Fibroblast of lung (primary cell): Measurements from ENCODE around the gene GSE1. TPM values are rescaled to one million over a fixed set of nuclear protein-coding genes. Genes with fewer than 3 reads are reported as not detected.

Experiments
- DNase-seq, 2 donors: peaks; one replicate each; pipeline versions ENCODE4 v3.0.0 to v3.0.0-alpha.2; 2010; ENCODE audit warnings: low read depth in 2 of 2
- H2AFZ ChIP-seq: 2 replicates; pipeline ENCODE4 v1.5.1; 2012; ENCODE audit warnings: low read length, control low read depth, inconsistent platforms
- H3K27ac ChIP-seq: 2 replicates; pipeline ENCODE4 v1.5.1; 2011; ENCODE audit warnings: low read length, control low read depth; ENCODE audit not compliant: insufficient read depth
- H3K27me3 ChIP-seq: 2 replicates; pipeline ENCODE4 v1.5.1; 2011; ENCODE audit warnings: mild to moderate bottlenecking, low read length; ENCODE audit not compliant: control insufficient read depth, insufficient read depth
- H3K36me3 ChIP-seq: 2 replicates; pipeline ENCODE4 v1.5.1; 2011; ENCODE audit warnings: low read length; ENCODE audit not compliant: control insufficient read depth, insufficient read depth
- H3K4me1 ChIP-seq: 2 replicates; pipeline ENCODE4 v1.5.1; 2011; ENCODE audit warnings: low read length; ENCODE audit not compliant: control insufficient read depth, insufficient read depth; ENCODE audit errors: extremely low read depth
- H3K4me2 ChIP-seq: 2 replicates; pipeline ENCODE4 v1.5.1; 2011; ENCODE audit warnings: low read length, control low read depth; ENCODE audit not compliant: insufficient read depth; ENCODE audit errors: extremely low read depth
- H3K4me3 ChIP-seq, 4 experiments: fragments of 200-600 bp in 1 of 4; sonication (generic) in 1 of 4; replicated peaks in 1 of 4; 2 replicates each; pipeline ENCODE4 v1.5.1; 2011 to 2016; ENCODE audit warnings: low read length in 4 of 4, low read depth in 3 of 4, mild to moderate bottlenecking in 3 of 4, control low read depth in 2 of 4, inconsistent platforms in 1 of 4, mixed read lengths in 1 of 4; ENCODE audit not compliant: insufficient read depth in 1 of 4; ENCODE audit errors: control extremely low read depth in 1 of 4
- H3K79me2 ChIP-seq: 2 replicates; pipeline ENCODE4 v1.5.1; 2012; ENCODE audit warnings: mild to moderate bottlenecking, low read length, inconsistent platforms; ENCODE audit not compliant: control insufficient read depth, insufficient read depth
- H3K9ac ChIP-seq: 2 replicates; pipeline ENCODE4 v1.5.1; 2011; ENCODE audit warnings: mild to moderate bottlenecking, low read length, control low read depth; ENCODE audit not compliant: insufficient read depth
- H3K9me3 ChIP-seq: 2 replicates; pipeline ENCODE4 v1.5.1; 2012; ENCODE audit warnings: low read depth, low read length; ENCODE audit not compliant: control insufficient read depth, insufficient read depth
- H4K20me1 ChIP-seq: 2 replicates; pipeline ENCODE4 v1.5.1; 2011; ENCODE audit warnings: low read length; ENCODE audit not compliant: control insufficient read depth, insufficient read depth; ENCODE audit errors: extremely low read depth
- EZH2 ChIP-seq: IDR thresholded peaks from 2 replicates; pipeline ENCODE4 v1.5.1; 2012; ENCODE audit warnings: low read length, control low read depth, mild to moderate bottlenecking; ENCODE audit errors: missing control alignments
- polyA plus RNA-seq, 2 donors: library from polyadenylated mRNA; depleted of rRNA in 1 of 2; stranded (reverse) in 1 of 2; unstranded in 1 of 2; fragments of >200 nt; gene quantifications; 2 replicates each; pipeline ENCODE4 v1.2.1, GENCODE V29; 2011 to 2012; ENCODE audit warnings: missing spikeins in 1 of 2
- total RNA-seq: library from RNA; depleted of rRNA; stranded (reverse); fragments of >200 nt; gene quantifications from 2 replicates; pipeline ENCODE4 v1.2.1, GENCODE V29; 2014
- TF ChIP-seq, protein P1 (sequence below), 2 donors: IDR thresholded peaks in 1 of 2; conservative IDR thresholded peaks in 1 of 2; 1 replicate in 1 of 2; 2 replicates in 1 of 2; pipeline ENCODE4 v1.5.1; 2011 to 2012; ENCODE audit warnings: low read length in 2 of 2, control low read depth in 1 of 2, inconsistent platforms in 1 of 2, low read depth in 1 of 2, mild to moderate bottlenecking in 1 of 2

The GSE1 gene
- total and polyA plus RNA-seq, 2 donors (not counting 1 experiment from before 2014, with no cell fraction given) = 11.0 to 35.7 TPM

DNA sequence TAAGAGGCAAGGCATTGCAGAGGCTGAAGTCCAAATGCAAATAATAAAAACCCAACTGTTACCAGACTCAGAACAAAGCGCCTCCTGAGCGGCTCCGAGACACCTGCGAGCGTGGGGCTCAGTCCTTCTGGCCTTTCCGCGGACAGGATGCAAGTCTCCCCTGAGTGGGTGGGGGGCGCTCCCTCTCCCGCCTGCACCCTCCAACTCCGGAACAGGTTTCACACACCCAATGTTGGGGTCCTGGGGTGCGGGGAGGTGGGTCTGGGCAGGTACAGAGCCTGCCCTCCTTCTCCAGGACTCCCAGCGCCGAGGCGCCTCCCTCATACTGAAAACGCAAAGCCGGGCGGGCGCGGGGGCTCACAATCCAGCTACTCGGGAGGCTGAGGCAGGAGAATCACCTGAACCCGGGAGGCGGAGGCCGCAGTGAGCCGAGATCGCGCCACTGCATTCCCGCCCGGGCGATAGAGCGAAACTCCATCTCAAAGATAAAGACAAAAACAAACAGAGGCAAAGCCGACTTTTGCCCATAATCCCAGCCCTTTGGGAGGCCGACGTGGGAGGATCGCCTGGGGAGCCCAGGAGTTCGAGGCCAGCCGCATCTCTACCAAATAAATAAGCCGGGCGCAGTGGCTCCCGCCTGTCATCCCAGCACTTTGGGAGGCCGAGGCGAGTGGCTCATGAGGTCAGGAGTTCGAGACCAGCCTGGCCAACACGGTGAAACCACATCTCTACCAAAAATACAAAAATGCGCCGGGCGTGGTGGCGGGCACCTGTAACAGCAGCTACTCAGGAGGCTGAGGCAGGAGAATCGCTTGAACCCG, 74.7 kb downstream of the GSE1 start:
- peak overlapping the region; percentile 68 to 82 (median 70) for H3K4me3 ChIP-seq
- no peak for DNase-seq
- peaks cover 6% of the 10 kb centered on the region for H3K27me3 ChIP-seq
- H3K36me3 ChIP-seq = no peaks in the 10 kb centered on the region
- no peak overlapping the region for H3K9ac ChIP-seq
- peaks cover 3% of the 10 kb centered on the region for H3K4me1 ChIP-seq
- no peaks in the 10 kb centered on the region for H4K20me1 ChIP-seq
- peak overlapping the region; percentile 66 for H3K4me2 ChIP-seq
- H2AFZ ChIP-seq = no peak overlapping the region
- TF ChIP-seq, protein P1, sequence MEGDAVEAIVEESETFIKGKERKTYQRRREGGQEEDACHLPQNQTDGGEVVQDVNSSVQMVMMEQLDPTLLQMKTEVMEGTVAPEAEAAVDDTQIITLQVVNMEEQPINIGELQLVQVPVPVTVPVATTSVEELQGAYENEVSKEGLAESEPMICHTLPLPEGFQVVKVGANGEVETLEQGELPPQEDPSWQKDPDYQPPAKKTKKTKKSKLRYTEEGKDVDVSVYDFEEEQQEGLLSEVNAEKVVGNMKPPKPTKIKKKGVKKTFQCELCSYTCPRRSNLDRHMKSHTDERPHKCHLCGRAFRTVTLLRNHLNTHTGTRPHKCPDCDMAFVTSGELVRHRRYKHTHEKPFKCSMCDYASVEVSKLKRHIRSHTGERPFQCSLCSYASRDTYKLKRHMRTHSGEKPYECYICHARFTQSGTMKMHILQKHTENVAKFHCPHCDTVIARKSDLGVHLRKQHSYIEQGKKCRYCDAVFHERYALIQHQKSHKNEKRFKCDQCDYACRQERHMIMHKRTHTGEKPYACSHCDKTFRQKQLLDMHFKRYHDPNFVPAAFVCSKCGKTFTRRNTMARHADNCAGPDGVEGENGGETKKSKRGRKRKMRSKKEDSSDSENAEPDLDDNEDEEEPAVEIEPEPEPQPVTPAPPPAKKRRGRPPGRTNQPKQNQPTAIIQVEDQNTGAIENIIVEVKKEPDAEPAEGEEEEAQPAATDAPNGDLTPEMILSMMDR (conservative IDR thresholded peaks at IDR 0.05 in 1 of 2, IDR thresholded peaks at IDR 0.05 in 1 of 2; ENCODE audit: low read depth in 1 of 2, low read length in 2 of 2) = no peak
- TF ChIP-seq EZH2 = no peak
- H3K9me3 ChIP-seq = no peaks in the 10 kb centered on the region
- no peak overlapping the region for H3K27ac ChIP-seq
- no peaks in the 10 kb centered on the region for H3K79me2 ChIP-seq

DNA sequence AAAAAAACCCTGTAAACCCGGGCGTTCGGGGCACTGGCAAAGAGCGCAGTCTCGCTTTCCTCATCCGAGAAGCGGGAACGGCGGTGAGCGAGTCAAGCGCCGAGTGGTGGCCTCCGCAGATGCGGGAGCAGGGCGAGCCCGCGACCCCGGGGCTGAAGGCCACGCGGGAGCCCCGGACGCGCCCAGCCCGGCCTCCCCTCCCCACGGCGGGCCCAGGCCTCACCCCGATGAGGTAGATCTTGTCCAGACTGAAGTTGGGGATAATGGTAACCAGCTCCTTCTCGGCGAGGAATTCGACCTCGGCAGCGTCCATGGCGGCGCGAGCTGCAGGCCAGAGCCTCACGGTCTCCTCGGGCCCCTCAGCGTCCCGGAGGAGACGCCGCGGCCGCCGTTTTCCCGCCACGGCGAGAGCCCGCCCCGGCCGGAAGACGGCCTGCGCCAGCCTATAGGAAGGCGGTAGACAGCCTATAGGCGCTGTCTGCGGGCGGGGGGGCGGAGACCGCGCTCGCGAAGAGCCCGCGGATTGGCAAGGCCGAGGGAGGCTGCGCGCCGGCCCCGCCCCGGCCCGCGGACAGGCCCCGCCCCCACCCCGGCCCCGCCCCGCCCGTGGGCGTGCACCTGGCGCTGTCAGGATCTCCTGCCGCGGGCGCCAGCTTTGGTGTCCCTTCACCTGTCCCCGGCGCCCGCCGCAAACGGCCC, 75.6 kb downstream of the GSE1 start, which contains the start of gene GINS2:
Gene GINS2 (minus strand): TSS at position 369 of the 699 bp plus-strand sequence. CDS start 56 bp downstream, at position 313.
- Histone ChIP-seq H2AFZ (peak within 1 kb of the TSS; percentile 94), H3K79me2 (no peaks in the 10 kb centered on the region), H3K27ac (peak within 1 kb of the TSS; percentile 62), H3K9ac (peak within 1 kb of the TSS; percentile 58), H3K9me3 (no peaks in the 10 kb centered on the region), H3K4me3 (peak within 1 kb of the TSS; percentile 68 to 82 (median 70)), H3K36me3 (no peaks in the 10 kb centered on the region), H4K20me1 (no peaks in the 10 kb centered on the region), H3K27me3 (peaks cover 6% of the 10 kb centered on the region), H3K4me2 (peak within 1 kb of the TSS; percentile 78), H3K4me1 (peaks cover 3% of the 10 kb centered on the region)
- TF ChIP-seq, protein P1 (conservative IDR thresholded peaks at IDR 0.05 in 1 of 2, IDR thresholded peaks at IDR 0.05 in 1 of 2; ENCODE audit: low read depth in 1 of 2, low read length in 2 of 2) = no peak
- TF ChIP-seq EZH2 = no peak
- peak; percentile 86 to 90 for DNase-seq

DNA sequence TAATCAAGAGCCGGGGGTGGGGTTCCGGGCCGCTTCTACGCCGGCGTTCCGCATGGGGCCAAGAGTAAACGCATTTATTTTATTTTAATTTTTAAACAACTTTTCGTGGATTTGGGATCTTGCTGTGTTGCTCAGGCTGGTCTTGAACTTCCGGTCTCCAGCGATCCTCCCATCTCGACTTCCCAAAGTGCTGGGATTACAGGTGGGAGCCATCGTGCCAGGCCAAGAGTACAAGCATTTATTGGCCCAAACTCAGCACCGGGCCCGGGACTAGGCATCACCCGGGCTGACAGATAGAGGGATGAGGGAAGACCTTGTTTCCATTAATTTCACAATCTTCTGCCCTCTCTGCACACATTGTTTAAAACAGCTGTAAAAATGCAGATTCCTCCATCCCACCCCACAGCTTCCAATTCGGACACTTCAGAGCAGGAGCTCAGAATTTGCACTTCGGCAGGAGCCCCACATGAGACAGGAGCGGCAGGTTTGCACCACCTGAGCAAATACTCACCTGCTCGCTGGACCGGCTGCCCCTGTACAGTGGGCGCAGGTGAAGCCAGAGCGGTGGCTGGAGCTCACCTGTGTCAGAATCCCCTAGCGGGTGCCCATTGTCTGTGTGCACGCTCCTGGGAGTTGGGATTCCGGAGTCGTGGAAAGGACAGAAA, 76.3 kb downstream of the GSE1 start:
- Histone ChIP-seq H3K79me2 (no peaks in the 10 kb centered on the region), H3K4me1 (peaks cover 3% of the 10 kb centered on the region), H4K20me1 (no peaks in the 10 kb centered on the region), H3K9me3 (no peaks in the 10 kb centered on the region), H3K4me3 (peak overlapping the region; percentile 26 to 56 (median 42)), H3K27me3 (peaks cover 6% of the 10 kb centered on the region), H3K36me3 (no peaks in the 10 kb centered on the region), H3K9ac (no peak overlapping the region), H3K27ac (no peak overlapping the region), H2AFZ (peak overlapping the region; percentile 44), H3K4me2 (peak overlapping the region; percentile 78)
- DNase-seq = no peak
- no peak for TF ChIP-seq EZH2
- TF ChIP-seq, protein P1 (conservative IDR thresholded peaks at IDR 0.05 in 1 of 2, IDR thresholded peaks at IDR 0.05 in 1 of 2; ENCODE audit: low read depth in 1 of 2, low read length in 2 of 2) = no peak
